SH-SY5Y (cell line): ENCODE measurements around the gene CHAMP1.

Experiments
- GATA2 ChIP-seq: IDR thresholded peaks from 2 replicates; pipeline ENCODE4 v1.6.1; 2011; ENCODE audit warnings: mild to moderate bottlenecking, low read depth, low read length
- GATA3 ChIP-seq: IDR thresholded peaks from 2 replicates; pipeline ENCODE4 v1.6.1; 2011; ENCODE audit warnings: low read depth, mild to moderate bottlenecking, low read length, moderate library complexity

DNA sequence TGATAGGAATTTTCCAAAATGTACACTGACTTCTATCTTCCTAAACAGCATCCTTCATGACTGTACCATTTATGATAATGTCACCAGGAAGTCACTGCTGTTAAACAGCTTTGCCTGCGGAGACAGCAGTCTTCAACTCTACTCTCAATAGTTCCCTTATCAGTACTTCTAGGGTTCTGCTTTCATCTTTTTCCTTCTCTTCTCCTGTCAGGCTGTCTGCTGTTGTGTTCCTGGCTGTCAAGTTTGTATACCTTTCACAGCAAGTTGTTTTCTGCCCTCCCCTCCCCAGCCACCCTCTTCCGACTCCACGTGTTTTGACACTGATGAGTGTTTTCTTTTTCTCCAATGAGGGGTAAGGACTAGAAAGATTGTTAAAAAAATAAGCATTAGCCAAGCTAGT is 30.7 kb upstream of the CHAMP1 start:
- no peak for TF ChIP-seq GATA3
- no peak for TF ChIP-seq GATA2
